ENCODE measurements around the gene FXYD7.
"Not testable (repeated sequence)": the region's sequence is repeated elsewhere in the genome, so short reads cannot be mapped to it uniquely, and the experiment has no call there.

The FXYD7 gene

GRCh38 chr19:35128398-35129057 lies 14.5 kb upstream of the FXYD7 start:
- DNase-seq, result no peak

GRCh38 chr19:35129724-35130274 lies 13.3 kb upstream of the FXYD7 start:
- not testable (repeated sequence) for DNase-seq

- no peak for DNase-seq
Observed at GRCh38 chr19:35130761-35131720, 12.0 kb upstream of the FXYD7 start.

GRCh38 chr19:35132254-35132653 lies 10.8 kb upstream of the FXYD7 start:
- no peak for DNase-seq

GRCh38 chr19:35133826-35134225 lies 9.2 kb upstream of the FXYD7 start:
- DNase-seq, result no peak

- no peak for DNase-seq
Observed at GRCh38 chr19:35134601-35135242, 8.3 kb upstream of the FXYD7 start, which contains the start of gene LGI4. LGI4 (minus strand) TSS chr19:35135059; CDS start chr19:35134680, 379 bp downstream.

GRCh38 chr19:35135389-35135909 lies 7.6 kb upstream of the FXYD7 start:
- no peak for DNase-seq

- no peak for DNase-seq
Observed at GRCh38 chr19:35136231-35136630, 6.8 kb upstream of the FXYD7 start.

GRCh38 chr19:35136977-35137702 lies 5.9 kb upstream of the FXYD7 start:
- DNase-seq, result no peak

- no peak for DNase-seq
Observed at GRCh38 chr19:35138305-35138892, 4.7 kb upstream of the FXYD7 start, which contains the start of gene FXYD1. FXYD1 (plus strand) TSS chr19:35138824; CDS start chr19:35140080, 1,256 bp downstream.

GRCh38 chr19:35140207-35140961 lies 2.7 kb upstream of the FXYD7 start:
- no peak for DNase-seq

- DNase-seq, result no peak
Observed at GRCh38 chr19:35140962-35141836, 1.9 kb upstream of the FXYD7 start.

- no peak for DNase-seq
Observed at GRCh38 chr19:35141837-35142605, 1.0 kb upstream of the FXYD7 start.

GRCh38 chr19:35142606-35143230 lies 337 bp upstream of the FXYD7 start:
- no peak for DNase-seq

- no peak for DNase-seq
Observed at GRCh38 chr19:35143818-35144217, 763 bp downstream of the FXYD7 start.

- DNase-seq, result no peak
Observed at GRCh38 chr19:35144259-35144599, 1.2 kb downstream of the FXYD7 start.

GRCh38 chr19:35144600-35145436 lies 1.8 kb downstream of the FXYD7 start:
- DNase-seq, result no peak
